H9 (cell line): ENCODE data around the gene ORAI2. TPM values are rescaled to one million over a fixed set of nuclear protein-coding genes. Genes with fewer than 3 reads are reported as not detected.

ENCODE experiments used
- DNase-seq: peaks from one replicate; pipeline ENCODE4 v3.0.0-alpha.2; 2017
- H2AFZ ChIP-seq: one replicate; pipeline ENCODE4 v1.6.1; 2013; ENCODE audit warnings: mild to moderate bottlenecking, low read length, control low read depth, moderate library complexity
- H2AK5ac ChIP-seq: 2 replicates; pipeline ENCODE4 v1.6.1; 2013; ENCODE audit warnings: low read length, control low read depth, mixed read lengths; ENCODE audit not compliant: insufficient read length
- H2BK120ac ChIP-seq: one replicate; pipeline ENCODE4 v1.6.1; 2013; ENCODE audit warnings: low read depth, mild to moderate bottlenecking, low read length, control low read depth, inconsistent platforms; ENCODE audit not compliant: poor library complexity, severe bottlenecking
- H2BK12ac ChIP-seq: 2 replicates; pipeline ENCODE4 v1.6.1; 2013; ENCODE audit warnings: low read length, control low read depth, mixed read lengths, low read depth; ENCODE audit not compliant: insufficient read length
- H2BK15ac ChIP-seq: 2 replicates; pipeline ENCODE4 v1.6.1; 2013; ENCODE audit warnings: low read depth, low read length, control low read depth
- H2BK20ac ChIP-seq: one replicate; pipeline ENCODE4 v1.6.1; 2013; ENCODE audit warnings: low read depth, mild to moderate bottlenecking, low read length, control low read depth, inconsistent platforms; ENCODE audit not compliant: poor library complexity, severe bottlenecking
- H2BK5ac ChIP-seq: 2 replicates; pipeline ENCODE4 v1.6.1; 2013; ENCODE audit warnings: low read length, control low read depth, mixed read lengths; ENCODE audit not compliant: insufficient read length
- H3K14ac ChIP-seq: 2 replicates; pipeline ENCODE4 v1.6.1; 2013; ENCODE audit warnings: low read length, control low read depth; ENCODE audit not compliant: insufficient read depth
- H3K18ac ChIP-seq: 2 replicates; pipeline ENCODE4 v1.6.1; 2013; ENCODE audit warnings: low read depth, mild to moderate bottlenecking, mixed read lengths, low read length, control low read depth; ENCODE audit not compliant: insufficient read length
- H3K23ac ChIP-seq: 2 replicates; pipeline ENCODE4 v1.6.1; 2013; ENCODE audit warnings: low read length, control low read depth, mixed read lengths, low read depth; ENCODE audit not compliant: insufficient read length
- H3K23me2 ChIP-seq: 2 replicates; pipeline ENCODE4 v1.6.1; 2013; ENCODE audit warnings: low read depth, mild to moderate bottlenecking, mixed read lengths, low read length, control low read depth; ENCODE audit not compliant: insufficient read length, poor library complexity, severe bottlenecking
- H3K27ac ChIP-seq: 2 replicates; pipeline ENCODE4 v1.5.1; 2013; ENCODE audit warnings: low read length, control low read depth, mixed read lengths, low read depth; ENCODE audit not compliant: insufficient read length
- H3K27me3 ChIP-seq: 2 replicates; pipeline ENCODE4 v1.6.1; 2013; ENCODE audit warnings: low read length, control low read depth, inconsistent platforms; ENCODE audit not compliant: insufficient read depth
- H3K4ac ChIP-seq: 2 replicates; pipeline ENCODE4 v1.6.1; 2013; ENCODE audit warnings: low read depth, mild to moderate bottlenecking, control low read depth, inconsistent platforms, low read length, moderate library complexity
- H3K4me1 ChIP-seq: 2 replicates; pipeline ENCODE4 v1.6.1; 2013; ENCODE audit warnings: low read length, control low read depth, inconsistent platforms; ENCODE audit not compliant: insufficient read depth
- H3K4me2 ChIP-seq: 2 replicates; pipeline ENCODE4 v1.6.1; 2013; ENCODE audit warnings: low read length, control low read depth, mixed read lengths; ENCODE audit not compliant: insufficient read length, insufficient read depth
- H3K56ac ChIP-seq: 2 replicates; pipeline ENCODE4 v1.6.1; 2013; ENCODE audit warnings: low read depth, mild to moderate bottlenecking, mixed read lengths, low read length, control low read depth; ENCODE audit not compliant: insufficient read length
- H3K79me1 ChIP-seq: 2 replicates; pipeline ENCODE4 v1.6.1; 2013; ENCODE audit warnings: low read depth, mild to moderate bottlenecking, moderate library complexity, low read length, control low read depth, inconsistent platforms; ENCODE audit not compliant: insufficient read depth, poor library complexity, severe bottlenecking
- H3K79me2 ChIP-seq: 2 replicates; pipeline ENCODE4 v1.6.1; 2013; ENCODE audit warnings: low read length, control low read depth, inconsistent platforms; ENCODE audit not compliant: insufficient read depth
- H3K9ac ChIP-seq: 2 replicates; pipeline ENCODE4 v1.6.1; 2013; ENCODE audit warnings: low read length, control low read depth, mixed read lengths; ENCODE audit not compliant: insufficient read length; ENCODE audit errors: extremely low read depth
- H3K9me3 ChIP-seq: one replicate; pipeline ENCODE4 v1.6.1; 2013; ENCODE audit warnings: low read depth, low read length, inconsistent platforms; ENCODE audit not compliant: control insufficient read depth
- H3T11ph ChIP-seq: one replicate; pipeline ENCODE4 v1.6.1; 2013; ENCODE audit warnings: mild to moderate bottlenecking, low read length, control low read depth, inconsistent platforms
- H4K20me1 ChIP-seq: one replicate; pipeline ENCODE4 v1.6.1; 2013; ENCODE audit not compliant: control insufficient read depth, insufficient read length, insufficient read depth
- H4K5ac ChIP-seq: 2 replicates; pipeline ENCODE4 v1.6.1; 2013; ENCODE audit warnings: low read depth, mild to moderate bottlenecking, mixed read lengths, low read length, control low read depth; ENCODE audit not compliant: insufficient read length
- H4K8ac ChIP-seq: replicated peaks from 2 replicates; pipeline ENCODE4 v1.6.1; 2013; ENCODE audit warnings: low read length, control low read depth, mixed read lengths, low read depth; ENCODE audit not compliant: insufficient read length
- H4K91ac ChIP-seq: 2 replicates; pipeline ENCODE4 v1.6.1; 2013; ENCODE audit warnings: low read depth, mild to moderate bottlenecking, moderate library complexity, mixed read lengths, low read length, control low read depth; ENCODE audit not compliant: insufficient read length
- H3K27ac Mint-ChIP-seq, 3 experiments: 2 replicates in 2 of 3; 3 replicates in 1 of 3; pipeline ENCODE4 v1.8.0; 2020 to 2021; ENCODE audit warnings: mixed read lengths in 3 of 3, mild to moderate bottlenecking in 1 of 3, moderate library complexity in 1 of 3
- H3K27me3 Mint-ChIP-seq: 2 replicates; pipeline ENCODE4 v1.8.0; 2021; ENCODE audit warnings: low read depth, mild to moderate bottlenecking, moderate library complexity, mixed read lengths
- H3K36me3 Mint-ChIP-seq, 3 experiments: 2 replicates in 2 of 3; 3 replicates in 1 of 3; pipeline ENCODE4 v1.8.0; 2020 to 2021; ENCODE audit warnings: low read depth in 3 of 3, mixed read lengths in 3 of 3; ENCODE audit not compliant: insufficient read depth in 1 of 3
- H3K4me1 Mint-ChIP-seq, 2 experiments: 2 replicates each; pipeline ENCODE4 v1.8.0; 2020; ENCODE audit warnings: mixed read lengths in 2 of 2
- H3K4me3 Mint-ChIP-seq, 2 experiments: 2 replicates in 1 of 2; 3 replicates in 1 of 2; pipeline ENCODE4 v1.8.0; 2020 to 2021; ENCODE audit warnings: mild to moderate bottlenecking in 2 of 2, mixed read lengths in 2 of 2, moderate library complexity in 1 of 2
- H3K9me3 Mint-ChIP-seq, 2 experiments: 2 replicates in 1 of 2; 3 replicates in 1 of 2; pipeline ENCODE4 v1.8.0; 2020; ENCODE audit warnings: mild to moderate bottlenecking in 2 of 2, mixed read lengths in 2 of 2, moderate library complexity in 1 of 2
- WGBS: extraction: QIAGEN DNeasy Blood & Tissue Kit; methylation state at CpG from one replicate; pipeline ENCODE4 v1.1.7; 2013; ENCODE audit warnings: missing lambda C conversion rate, low lambda C conversion rate, mixed read lengths; ENCODE audit not compliant: insufficient read length; ENCODE audit errors: extremely low coverage; 5-methylcytosine and 5-hydroxymethylcytosine counted together
- total RNA-seq: library from RNA; stranded (reverse); gene quantifications from 2 replicates; pipeline ENCODE4 v1.2.1, GENCODE V29; 2021
- TF ChIP-seq, protein P1 (sequence below): fragments of 200-600 bp; sonication (generic); conservative IDR thresholded peaks from 3 replicates; pipeline ENCODE4 v1.8.0; 2021; ENCODE audit warnings: antibody characterized with exemption, mild to moderate bottlenecking

ORAI2 gene
- total RNA-seq, 1 experiment from 2014 or later = 26.6 TPM

DNA sequence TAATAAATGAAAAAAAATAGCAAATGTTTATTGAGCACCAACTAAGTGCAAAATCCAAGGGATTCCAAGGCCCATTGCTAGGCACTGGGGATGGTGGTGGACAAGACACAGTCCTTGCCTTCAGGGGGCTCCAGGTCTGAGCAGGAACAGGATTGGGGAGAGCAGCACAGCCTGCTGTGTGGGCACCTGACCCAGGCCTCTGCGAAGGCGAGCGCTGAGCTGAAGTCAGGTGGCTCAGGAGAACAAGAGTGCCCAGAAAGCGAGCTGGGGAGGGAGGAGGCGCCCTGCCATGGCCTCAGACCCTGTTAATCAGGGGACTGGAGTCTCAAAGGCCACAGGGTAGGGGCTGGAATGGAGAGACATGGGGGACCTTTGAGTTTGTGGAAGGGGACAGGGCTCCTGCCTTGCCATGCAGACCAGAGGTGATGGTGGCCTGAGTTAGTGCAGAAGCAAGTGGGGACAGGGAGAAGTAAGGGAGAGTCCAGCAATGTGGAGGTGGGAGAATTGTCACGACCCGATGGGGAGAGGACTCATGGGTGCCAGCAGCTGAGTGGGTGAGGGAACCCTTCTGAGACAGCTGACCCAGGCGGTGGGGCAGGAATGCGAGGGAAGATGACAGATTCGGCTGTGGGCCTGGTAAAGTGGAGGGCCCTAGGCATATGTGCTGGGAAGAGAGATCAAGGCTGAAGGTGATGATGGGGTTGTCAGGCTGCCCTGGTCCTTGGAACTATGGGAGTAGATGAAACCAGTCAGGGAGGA, 4.1 kb upstream of the ORAI2 start:
- Histone ChIP-seq H2BK120ac (no peak overlapping the region), H3K27me3 (no peaks in the 10 kb centered on the region), H3K4me2 (no peak overlapping the region), H4K91ac (no peak overlapping the region), H3K27ac (no peak overlapping the region), H3K9ac (no peak overlapping the region), H2AFZ (no peak overlapping the region), H3K4me1 (no peaks in the 10 kb centered on the region; the same call in 1 of the 2 replicates), H2AK5ac (no peak overlapping the region), H3K79me2 (no peaks in the 10 kb centered on the region), H3K4ac (no peak overlapping the region), H3K9me3 (no peaks in the 10 kb centered on the region), H4K20me1 (no peaks in the 10 kb centered on the region), H3K23ac (no peak overlapping the region), H3K14ac (peak overlapping the region; percentile 31; the same call in 1 of the 2 replicates), H3K79me1 (no peaks in the 10 kb centered on the region), H3T11ph (no peak overlapping the region), H3K18ac (no peak overlapping the region), H2BK12ac (no peak overlapping the region), H2BK15ac (no peak overlapping the region), H3K56ac (no peak overlapping the region), H3K23me2 (peaks cover 9% of the 10 kb centered on the region), H4K5ac (no peak overlapping the region), H2BK5ac (no peak overlapping the region), H2BK20ac (no peak overlapping the region), H4K8ac (no peak overlapping the region)
- H3K27me3 Mint-ChIP-seq = peaks cover 4% of the 10 kb centered on the region
- no CpG with 5 or more reads among the region's 10 CpGs for WGBS
- peak overlapping the region; percentile 11 to 86 (median 55); a peak in 5 of 7 replicates for H3K27ac Mint-ChIP-seq
- H3K4me3 Mint-ChIP-seq = peak overlapping the region in 1 of 2 experiments; percentile 12; a peak in 1 of 5 replicates
- DNase-seq = no peak
- H3K9me3 Mint-ChIP-seq = no peaks in the 10 kb centered on the region
- peaks cover 17 to 19% of the 10 kb centered on the region in 2 experiments for H3K4me1 Mint-ChIP-seq
- TF ChIP-seq, protein P1, sequence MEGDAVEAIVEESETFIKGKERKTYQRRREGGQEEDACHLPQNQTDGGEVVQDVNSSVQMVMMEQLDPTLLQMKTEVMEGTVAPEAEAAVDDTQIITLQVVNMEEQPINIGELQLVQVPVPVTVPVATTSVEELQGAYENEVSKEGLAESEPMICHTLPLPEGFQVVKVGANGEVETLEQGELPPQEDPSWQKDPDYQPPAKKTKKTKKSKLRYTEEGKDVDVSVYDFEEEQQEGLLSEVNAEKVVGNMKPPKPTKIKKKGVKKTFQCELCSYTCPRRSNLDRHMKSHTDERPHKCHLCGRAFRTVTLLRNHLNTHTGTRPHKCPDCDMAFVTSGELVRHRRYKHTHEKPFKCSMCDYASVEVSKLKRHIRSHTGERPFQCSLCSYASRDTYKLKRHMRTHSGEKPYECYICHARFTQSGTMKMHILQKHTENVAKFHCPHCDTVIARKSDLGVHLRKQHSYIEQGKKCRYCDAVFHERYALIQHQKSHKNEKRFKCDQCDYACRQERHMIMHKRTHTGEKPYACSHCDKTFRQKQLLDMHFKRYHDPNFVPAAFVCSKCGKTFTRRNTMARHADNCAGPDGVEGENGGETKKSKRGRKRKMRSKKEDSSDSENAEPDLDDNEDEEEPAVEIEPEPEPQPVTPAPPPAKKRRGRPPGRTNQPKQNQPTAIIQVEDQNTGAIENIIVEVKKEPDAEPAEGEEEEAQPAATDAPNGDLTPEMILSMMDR = no peak
- peaks cover 15 to 39% (median 29%) of the 10 kb centered on the region in 3 experiments for H3K36me3 Mint-ChIP-seq
